D721Med (cell line): ENCODE results near the gene NXF1.
"Not testable (repeated sequence)": the region's sequence is repeated elsewhere in the genome, so short reads cannot be mapped to it uniquely, and the experiment has no call there.

Source experiments
- DNase-seq: peaks from one replicate; pipeline ENCODE4 v3.0.0; 2011; ENCODE audit warnings: low spot score; ENCODE audit not compliant: insufficient read length
- FAIRE-seq: peaks from 2 replicates; lab custom pipeline; 2011; peaks lifted over from hg19 to GRCh38; lab: Jason Lieb, UNC
- TF ChIP-seq, protein P1 (sequence below): IDR thresholded peaks from 2 replicates; pipeline ENCODE4 v1.5.1; 2012; ENCODE audit warnings: mild to moderate bottlenecking, control low read depth; ENCODE audit not compliant: insufficient read depth; ENCODE audit errors: missing control alignments

NXF1 gene

DNA sequence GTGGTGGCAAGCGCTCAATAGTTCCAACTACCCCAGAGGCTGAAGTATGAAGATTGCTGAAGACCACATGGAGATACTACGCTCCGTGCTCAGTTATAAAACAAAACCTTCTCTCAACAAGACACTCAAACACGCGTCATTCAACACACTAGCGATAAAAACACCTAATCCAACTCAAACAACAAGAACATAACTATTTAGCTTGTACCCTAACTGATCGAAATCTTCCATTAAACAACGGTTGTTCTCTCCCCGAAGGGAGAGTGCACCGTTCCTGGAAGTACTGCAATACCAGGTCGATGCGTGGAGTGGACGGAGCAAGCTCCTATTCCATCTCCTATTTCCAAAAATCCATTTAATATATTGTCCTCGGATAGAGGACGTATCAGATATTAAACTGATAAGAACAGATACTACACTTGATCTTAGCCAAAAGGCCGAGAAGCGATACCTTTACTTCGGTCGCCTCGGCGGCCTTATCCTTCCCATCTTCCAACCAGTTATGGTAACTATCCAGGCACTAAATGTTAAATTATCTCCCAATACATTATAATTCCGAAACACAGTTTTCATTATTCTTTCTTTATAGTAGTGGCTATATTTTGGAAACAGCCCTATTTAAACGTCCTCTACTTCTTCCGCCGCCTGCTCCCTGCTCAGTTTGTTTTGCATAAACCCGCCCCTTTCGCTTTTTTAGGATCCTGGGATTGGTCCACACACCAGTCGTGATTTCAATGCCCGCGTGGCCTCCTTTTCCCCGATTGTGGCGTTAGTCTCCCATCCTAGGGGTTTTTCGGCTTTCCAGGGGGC, 36.3 kb upstream of the NXF1 start:
- peak; percentile 79 for DNase-seq
- FAIRE-seq: peak; percentile 99
- TF ChIP-seq, protein P1, sequence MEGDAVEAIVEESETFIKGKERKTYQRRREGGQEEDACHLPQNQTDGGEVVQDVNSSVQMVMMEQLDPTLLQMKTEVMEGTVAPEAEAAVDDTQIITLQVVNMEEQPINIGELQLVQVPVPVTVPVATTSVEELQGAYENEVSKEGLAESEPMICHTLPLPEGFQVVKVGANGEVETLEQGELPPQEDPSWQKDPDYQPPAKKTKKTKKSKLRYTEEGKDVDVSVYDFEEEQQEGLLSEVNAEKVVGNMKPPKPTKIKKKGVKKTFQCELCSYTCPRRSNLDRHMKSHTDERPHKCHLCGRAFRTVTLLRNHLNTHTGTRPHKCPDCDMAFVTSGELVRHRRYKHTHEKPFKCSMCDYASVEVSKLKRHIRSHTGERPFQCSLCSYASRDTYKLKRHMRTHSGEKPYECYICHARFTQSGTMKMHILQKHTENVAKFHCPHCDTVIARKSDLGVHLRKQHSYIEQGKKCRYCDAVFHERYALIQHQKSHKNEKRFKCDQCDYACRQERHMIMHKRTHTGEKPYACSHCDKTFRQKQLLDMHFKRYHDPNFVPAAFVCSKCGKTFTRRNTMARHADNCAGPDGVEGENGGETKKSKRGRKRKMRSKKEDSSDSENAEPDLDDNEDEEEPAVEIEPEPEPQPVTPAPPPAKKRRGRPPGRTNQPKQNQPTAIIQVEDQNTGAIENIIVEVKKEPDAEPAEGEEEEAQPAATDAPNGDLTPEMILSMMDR: no peak

DNA sequence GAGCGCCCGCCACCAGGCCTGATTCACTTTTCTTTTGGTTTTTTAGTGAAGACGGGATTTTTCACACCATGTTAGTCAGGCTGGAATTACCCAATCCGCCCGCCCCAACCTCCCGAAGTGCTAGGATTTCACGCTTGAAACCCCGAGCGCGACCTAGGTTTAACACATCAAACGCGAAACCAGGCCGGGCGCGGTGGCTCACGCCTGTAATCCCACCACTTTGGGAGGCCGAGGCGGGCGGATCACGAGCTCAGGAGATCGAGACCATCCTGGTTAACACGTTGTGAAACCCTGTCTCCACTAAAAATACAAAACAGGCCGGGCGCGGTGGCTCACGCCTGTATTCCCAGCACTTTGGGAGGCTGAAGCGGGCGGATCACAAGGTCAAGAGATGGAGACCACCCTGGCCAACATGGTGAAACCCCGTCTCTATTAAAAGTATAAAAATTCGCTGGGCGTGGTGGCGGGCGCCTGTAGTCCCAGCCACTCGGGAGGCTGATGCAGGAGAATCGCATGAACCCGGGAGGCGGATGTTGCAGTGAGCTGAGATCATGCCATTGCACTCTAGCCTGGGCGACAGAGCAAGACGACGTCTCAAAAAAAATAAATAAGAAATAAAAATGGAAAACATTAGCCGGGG, 35.6 kb upstream of the NXF1 start:
- not testable (repeated sequence) for DNase-seq, FAIRE-seq

- TF ChIP-seq, protein P1: no peak
- peak; percentile 78 for DNase-seq
- no peak for FAIRE-seq
Measured at GRCh38 chr11:62839050-62839945, 34.1 kb upstream of the NXF1 start, which contains the start of gene WDR74. TSS of gene WDR74 (minus strand) at chr11:62839590. CDS start at chr11:62839570, 20 bp downstream.

DNA sequence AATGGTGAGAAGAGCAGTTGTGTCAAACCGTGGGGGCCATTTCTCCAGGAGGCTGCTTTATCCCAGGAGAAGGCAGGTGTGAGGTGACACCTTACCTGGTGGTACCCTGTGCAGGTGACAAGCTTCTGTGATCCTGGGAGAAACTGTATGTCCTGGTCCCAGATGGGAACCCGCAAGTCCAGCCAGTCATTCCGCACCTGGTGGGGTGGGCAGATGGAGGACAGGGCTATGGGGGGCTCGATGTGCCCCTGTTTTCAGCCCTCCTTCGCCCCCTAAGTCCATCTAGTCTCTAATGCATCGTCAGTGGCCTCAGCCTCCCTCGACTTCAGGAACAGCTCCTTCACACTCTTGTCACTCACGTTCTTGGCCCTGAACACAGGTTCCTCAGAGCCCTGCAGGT, 30.1 kb upstream of the NXF1 start:
- no peak for DNase-seq
- no peak for FAIRE-seq
- TF ChIP-seq, protein P1: no peak

DNA sequence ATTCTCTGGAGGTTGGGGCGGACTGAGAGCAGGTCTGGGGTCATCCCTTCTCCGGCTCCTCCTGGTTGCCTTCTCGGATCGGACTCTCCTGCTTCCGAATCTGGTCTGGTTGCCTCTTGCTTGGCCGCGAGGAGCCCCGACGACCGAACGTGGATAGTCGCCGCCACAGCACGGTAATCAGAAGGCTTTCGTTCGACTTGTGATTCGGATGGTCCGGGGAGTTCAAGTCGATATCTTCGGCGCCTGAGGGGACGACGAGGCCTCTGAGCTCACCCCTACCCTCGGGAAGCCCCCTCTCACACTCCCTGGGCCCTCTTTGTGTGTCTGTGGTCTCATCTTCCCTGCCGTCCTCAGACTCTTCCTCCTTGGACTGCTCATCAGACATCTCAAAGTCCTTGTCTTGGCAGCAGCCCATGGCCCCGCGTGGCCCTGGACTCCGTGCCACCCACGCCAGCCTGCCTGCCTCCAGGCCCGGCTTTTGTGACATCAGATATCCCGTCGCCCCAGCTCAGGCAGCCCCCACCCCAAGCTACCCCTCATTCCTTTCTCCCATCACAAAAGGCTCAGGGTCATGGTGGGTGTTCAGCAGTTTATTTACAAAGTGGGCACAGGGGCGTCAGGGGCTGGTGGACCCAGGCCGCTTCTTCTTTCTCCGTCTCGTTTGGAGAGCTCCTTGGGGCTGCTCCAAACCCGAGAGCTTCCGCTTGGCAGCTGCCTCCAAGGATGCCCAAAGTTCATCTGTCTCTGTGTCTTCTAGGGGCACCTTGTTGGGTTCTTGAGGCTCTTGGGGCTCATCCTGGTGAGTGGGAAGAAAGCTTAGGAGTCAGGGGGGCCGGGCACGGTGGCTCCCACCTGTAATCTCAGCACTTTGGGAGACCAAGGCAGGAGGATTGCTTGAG, 27.3 kb upstream of the NXF1 start, which contains the start of gene TEX54:
TEX54 (minus strand) TSS at position 506 of the 899 bp plus-strand sequence.
- TF ChIP-seq, protein P1: no peak
- FAIRE-seq: no peak
- no peak for DNase-seq

DNA sequence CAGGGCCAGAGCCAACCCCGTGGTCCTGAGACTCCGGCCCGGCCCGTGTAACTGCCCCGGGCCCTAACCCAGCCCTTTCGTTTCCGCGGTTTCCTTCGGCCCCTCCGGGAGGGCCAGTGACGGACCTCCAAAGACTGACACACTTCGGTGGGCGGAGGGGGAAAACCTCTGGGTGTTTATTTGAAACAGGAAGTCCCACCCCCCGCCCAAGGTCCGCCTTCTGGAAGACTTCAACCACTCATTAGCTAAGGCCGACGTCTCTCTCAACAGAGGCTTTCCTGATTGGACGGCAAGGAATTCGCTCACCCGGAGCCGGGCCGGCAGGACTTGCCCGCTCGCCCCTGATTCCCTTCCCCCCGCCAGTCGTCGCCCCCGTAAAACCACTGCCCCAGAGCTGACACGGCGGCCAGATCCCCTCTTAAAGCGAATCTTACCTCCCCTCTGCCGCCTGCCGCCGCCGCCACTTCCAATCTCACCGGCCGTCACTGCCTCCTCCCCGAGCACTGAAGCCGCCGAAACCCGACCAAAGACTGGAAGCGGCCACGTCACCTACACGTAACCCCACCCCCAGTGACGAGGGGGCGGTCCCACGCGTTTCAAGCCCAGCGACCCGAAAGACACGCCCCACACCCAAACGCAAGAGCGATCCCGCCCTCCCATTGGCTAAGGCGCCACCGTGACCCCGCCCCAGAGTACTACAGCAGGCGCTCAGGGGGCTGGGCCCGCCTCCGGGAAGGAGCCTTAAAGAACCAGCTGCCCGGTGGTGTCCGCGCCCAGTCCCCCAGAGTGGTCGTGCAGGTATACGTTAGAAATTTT, 26.5 kb upstream of the NXF1 start, which contains the start of gene STX5:
STX5 (minus strand) TSS at position 532 of the 816 bp plus-strand sequence. CDS start 808 bp downstream, outside the sequence.
- TF ChIP-seq, protein P1: no peak
- peak; percentile 96 for DNase-seq
- no peak for FAIRE-seq
